ENCODE results near the gene C19orf38. TPM values are rescaled to one million over a fixed set of nuclear protein-coding genes. Genes with fewer than 3 reads are reported as not detected.
A peak's percentile ranks its signal among the peaks of the same experiment; 100 is the strongest.

Gene C19orf38
- total and polyA plus RNA-seq, 2 of the 4 experiments (the other 2 are of a cell fraction), result 0.18 to 0.19 TPM

DNA sequence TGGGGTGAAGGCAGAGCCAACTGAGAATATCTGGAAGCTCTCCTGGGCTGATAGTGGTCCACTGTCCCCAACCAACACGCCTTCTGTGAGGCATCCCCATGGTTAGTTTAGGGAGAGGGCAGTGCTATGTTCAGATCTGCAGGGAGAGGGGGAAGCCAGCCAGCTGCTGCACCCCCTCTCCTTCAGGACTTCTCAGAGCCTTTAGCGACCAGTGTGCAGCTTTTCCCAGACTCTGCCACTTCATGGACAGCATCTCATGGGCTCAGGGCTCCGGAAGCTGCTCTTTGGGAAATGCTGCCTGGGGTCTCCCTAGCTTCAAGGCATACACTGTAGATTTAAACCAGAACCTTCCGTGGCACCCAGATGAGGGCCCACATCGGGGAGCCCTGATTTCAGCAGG, 45.7 kb upstream of the C19orf38 start:
- Histone ChIP-seq H2BK120ac (ENCODE audit: low read depth, low read length) (no peak overlapping the region), H3K9me1 (ENCODE audit: insufficient read depth, low read length) (no peaks in the 10 kb centered on the region; the same call in 1 of the 2 replicates), H4K5ac (ENCODE audit: low read depth, low read length) (no peak overlapping the region), H3K4me3 (ENCODE audit: insufficient read depth, low read depth, low read length) (no peak overlapping the region), H2AFZ (replicated peaks; ENCODE audit: low read length, poor library complexity) (no peak overlapping the region), H3K4me2 (ENCODE audit: low read depth, low read length) (no peak overlapping the region), H2BK20ac (ENCODE audit: low read depth, low read length) (no peak overlapping the region), H3K4ac (ENCODE audit: low read depth, low read length) (no peak overlapping the region), H3K27ac (ENCODE audit: insufficient read depth, low read length) (no peak overlapping the region), H3K36me3 (ENCODE audit: control insufficient read depth, insufficient read depth, low read length) (peaks cover 72% of the 10 kb centered on the region), H2AK9ac (replicated peaks; ENCODE audit: low read depth, low read length, poor library complexity) (peak overlapping the region; percentile 29), H2BK15ac (ENCODE audit: low read depth, low read length) (no peak overlapping the region), H3K9me3 (ENCODE audit: control insufficient read depth, insufficient read depth, low read length) (no peaks in the 10 kb centered on the region), H4K91ac (ENCODE audit: insufficient read depth, low read depth, low read length) (no peak overlapping the region), H3K14ac (replicated peaks; ENCODE audit: low read depth, low read length) (no peak overlapping the region), H3K56ac (ENCODE audit: extremely low read depth, insufficient read depth, low read length) (no peak overlapping the region), H4K8ac (ENCODE audit: low read depth in 2 of 2, low read length in 2 of 2) (no peak overlapping the region), H3K27me3 (ENCODE audit: control insufficient read depth, insufficient read depth, low read length) (no peaks in the 10 kb centered on the region), H4K20me1 (ENCODE audit: insufficient read depth, low read length) (no peaks in the 10 kb centered on the region; the same call in 1 of the 2 replicates), H2BK5ac (ENCODE audit: low read depth, low read length, poor library complexity, severe bottlenecking) (no peak overlapping the region), H3K9ac (ENCODE audit: low read depth, low read length) (no peak overlapping the region), H3K23ac (ENCODE audit: low read depth, low read length) (no peak overlapping the region), H3K18ac (ENCODE audit: low read depth, low read length) (no peak overlapping the region), H3K4me1 (ENCODE audit: control insufficient read depth, insufficient read depth, low read length) (no peaks in the 10 kb centered on the region), H3K79me1 (ENCODE audit: low read depth in 1 of 2, low read length in 2 of 2) (peaks cover 0 to 16% of the 10 kb centered on the region in 2 experiments; a peak in 1 of 4 replicates), H2AK5ac (ENCODE audit: low read depth, low read length) (no peak overlapping the region)
- ChIA-PET POLR2A (ENCODE audit: unreplicated experiment) (no interaction called here), CTCF (no interaction called here)
- WGBS, 2 experiments (ENCODE audit: extremely low coverage in 2 of 2, insufficient read length in 1 of 2), result 93% methylated on average over 2 of the region's 5 CpGs; no CpG with 5 or more reads in 1 of the 2 experiments
- in situ Hi-C loops (cut with MboI; ENCODE audit: low sequenced_read_pairs) (no loop called here), dilution Hi-C loops (cut with HindIII; ENCODE audit: low sequenced_read_pairs, unreplicated experiment) (no loop called here), intact Hi-C loops (cut with micrococcal nuclease) (no loop called here)
- DNase-seq, result no peak
- TF ChIP-seq RAD21 (IDR thresholded peaks at IDR 0.05; ENCODE audit: low read length), result no peak
- TF ChIP-seq CEBPB (IDR thresholded peaks at IDR 0.05; ENCODE audit: low read depth, low read length), result no peak
- TF ChIP-seq, protein P1, sequence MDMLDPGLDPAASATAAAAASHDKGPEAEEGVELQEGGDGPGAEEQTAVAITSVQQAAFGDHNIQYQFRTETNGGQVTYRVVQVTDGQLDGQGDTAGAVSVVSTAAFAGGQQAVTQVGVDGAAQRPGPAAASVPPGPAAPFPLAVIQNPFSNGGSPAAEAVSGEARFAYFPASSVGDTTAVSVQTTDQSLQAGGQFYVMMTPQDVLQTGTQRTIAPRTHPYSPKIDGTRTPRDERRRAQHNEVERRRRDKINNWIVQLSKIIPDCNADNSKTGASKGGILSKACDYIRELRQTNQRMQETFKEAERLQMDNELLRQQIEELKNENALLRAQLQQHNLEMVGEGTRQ (IDR thresholded peaks at IDR 0.05; ENCODE audit: low read depth, low read length), result no peak
- TF ChIP-seq MXI1 (IDR thresholded peaks at IDR 0.05; ENCODE audit: borderline replicate concordance, low read depth, low read length), result no peak
- no peak for TF ChIP-seq SMC3 (IDR thresholded peaks at IDR 0.05; ENCODE audit: low read depth, low read length)
- no peak for TF ChIP-seq NFE2L2 (IDR thresholded peaks at IDR 0.05; ENCODE audit: low read depth, low read length)
- no peak for TF ChIP-seq FOS (IDR thresholded peaks at IDR 0.05; ENCODE audit: low read depth, low read length)
- no peak for TF ChIP-seq RCOR1 (IDR thresholded peaks at IDR 0.05; ENCODE audit: insufficient replicate concordance, low read length)
- TF ChIP-seq CHD1 (IDR thresholded peaks at IDR 0.05; ENCODE audit: low read depth, low read length), result no peak
- TF ChIP-seq, protein P2, sequence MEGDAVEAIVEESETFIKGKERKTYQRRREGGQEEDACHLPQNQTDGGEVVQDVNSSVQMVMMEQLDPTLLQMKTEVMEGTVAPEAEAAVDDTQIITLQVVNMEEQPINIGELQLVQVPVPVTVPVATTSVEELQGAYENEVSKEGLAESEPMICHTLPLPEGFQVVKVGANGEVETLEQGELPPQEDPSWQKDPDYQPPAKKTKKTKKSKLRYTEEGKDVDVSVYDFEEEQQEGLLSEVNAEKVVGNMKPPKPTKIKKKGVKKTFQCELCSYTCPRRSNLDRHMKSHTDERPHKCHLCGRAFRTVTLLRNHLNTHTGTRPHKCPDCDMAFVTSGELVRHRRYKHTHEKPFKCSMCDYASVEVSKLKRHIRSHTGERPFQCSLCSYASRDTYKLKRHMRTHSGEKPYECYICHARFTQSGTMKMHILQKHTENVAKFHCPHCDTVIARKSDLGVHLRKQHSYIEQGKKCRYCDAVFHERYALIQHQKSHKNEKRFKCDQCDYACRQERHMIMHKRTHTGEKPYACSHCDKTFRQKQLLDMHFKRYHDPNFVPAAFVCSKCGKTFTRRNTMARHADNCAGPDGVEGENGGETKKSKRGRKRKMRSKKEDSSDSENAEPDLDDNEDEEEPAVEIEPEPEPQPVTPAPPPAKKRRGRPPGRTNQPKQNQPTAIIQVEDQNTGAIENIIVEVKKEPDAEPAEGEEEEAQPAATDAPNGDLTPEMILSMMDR (conservative IDR thresholded peaks at IDR 0.05; ENCODE audit: low read depth, low read length), result no peak
- TF ChIP-seq BHLHE40 (IDR thresholded peaks at IDR 0.05; ENCODE audit: low read depth, low read length), result no peak
- TF ChIP-seq MAZ (IDR thresholded peaks at IDR 0.05; ENCODE audit: borderline replicate concordance, low read depth, low read length), result no peak
- no peak for TF ChIP-seq RFX5 (IDR thresholded peaks at IDR 0.05; ENCODE audit: low read depth, low read length)
- no peak for ATAC-seq (ENCODE audit: low read depth)
- no TSS peak for BruUV-seq (replicated peaks)

Measured in IMR-90 (cell line).